GM06990 (cell line): ENCODE data around the gene RHBDF2.
"Not testable (repeated sequence)": the region's sequence is repeated elsewhere in the genome, so short reads cannot be mapped to it uniquely, and the experiment has no call there.

Experiments used
- DNase-seq: peaks from one replicate; pipeline ENCODE4 v3.0.0-alpha.2; 2011; ENCODE audit not compliant: insufficient read length; ENCODE audit errors: extremely low read depth
- H3K27me3 ChIP-seq: replicated peaks from 2 replicates; pipeline ENCODE4 v1.6.0; 2011; ENCODE audit warnings: low read length; ENCODE audit not compliant: control insufficient read depth, insufficient read depth
- H3K36me3 ChIP-seq: 2 replicates; pipeline ENCODE4 v1.5.1; 2011; ENCODE audit warnings: low read length; ENCODE audit not compliant: control insufficient read depth, insufficient read depth
- H3K4me3 ChIP-seq: replicated peaks from 2 replicates; pipeline ENCODE4 v1.5.1; 2011; ENCODE audit warnings: low read depth, mild to moderate bottlenecking, control low read depth, low read length
- TF ChIP-seq, protein P1 (sequence below): IDR thresholded peaks from 2 replicates; pipeline ENCODE4 v1.5.1; 2011; ENCODE audit warnings: low read length, control low read depth, mild to moderate bottlenecking, inconsistent platforms; ENCODE audit not compliant: insufficient read depth, poor library complexity, severe bottlenecking

Gene RHBDF2

GRCh38 chr17:76521262-76521661 is 20.0 kb upstream of the RHBDF2 start:
- no peak for DNase-seq
- Histone ChIP-seq H3K36me3 (no peaks in the 10 kb centered on the region), H3K4me3 (no peak overlapping the region), H3K27me3 (no peaks in the 10 kb centered on the region)
- TF ChIP-seq, protein P1, sequence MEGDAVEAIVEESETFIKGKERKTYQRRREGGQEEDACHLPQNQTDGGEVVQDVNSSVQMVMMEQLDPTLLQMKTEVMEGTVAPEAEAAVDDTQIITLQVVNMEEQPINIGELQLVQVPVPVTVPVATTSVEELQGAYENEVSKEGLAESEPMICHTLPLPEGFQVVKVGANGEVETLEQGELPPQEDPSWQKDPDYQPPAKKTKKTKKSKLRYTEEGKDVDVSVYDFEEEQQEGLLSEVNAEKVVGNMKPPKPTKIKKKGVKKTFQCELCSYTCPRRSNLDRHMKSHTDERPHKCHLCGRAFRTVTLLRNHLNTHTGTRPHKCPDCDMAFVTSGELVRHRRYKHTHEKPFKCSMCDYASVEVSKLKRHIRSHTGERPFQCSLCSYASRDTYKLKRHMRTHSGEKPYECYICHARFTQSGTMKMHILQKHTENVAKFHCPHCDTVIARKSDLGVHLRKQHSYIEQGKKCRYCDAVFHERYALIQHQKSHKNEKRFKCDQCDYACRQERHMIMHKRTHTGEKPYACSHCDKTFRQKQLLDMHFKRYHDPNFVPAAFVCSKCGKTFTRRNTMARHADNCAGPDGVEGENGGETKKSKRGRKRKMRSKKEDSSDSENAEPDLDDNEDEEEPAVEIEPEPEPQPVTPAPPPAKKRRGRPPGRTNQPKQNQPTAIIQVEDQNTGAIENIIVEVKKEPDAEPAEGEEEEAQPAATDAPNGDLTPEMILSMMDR: no peak

DNA sequence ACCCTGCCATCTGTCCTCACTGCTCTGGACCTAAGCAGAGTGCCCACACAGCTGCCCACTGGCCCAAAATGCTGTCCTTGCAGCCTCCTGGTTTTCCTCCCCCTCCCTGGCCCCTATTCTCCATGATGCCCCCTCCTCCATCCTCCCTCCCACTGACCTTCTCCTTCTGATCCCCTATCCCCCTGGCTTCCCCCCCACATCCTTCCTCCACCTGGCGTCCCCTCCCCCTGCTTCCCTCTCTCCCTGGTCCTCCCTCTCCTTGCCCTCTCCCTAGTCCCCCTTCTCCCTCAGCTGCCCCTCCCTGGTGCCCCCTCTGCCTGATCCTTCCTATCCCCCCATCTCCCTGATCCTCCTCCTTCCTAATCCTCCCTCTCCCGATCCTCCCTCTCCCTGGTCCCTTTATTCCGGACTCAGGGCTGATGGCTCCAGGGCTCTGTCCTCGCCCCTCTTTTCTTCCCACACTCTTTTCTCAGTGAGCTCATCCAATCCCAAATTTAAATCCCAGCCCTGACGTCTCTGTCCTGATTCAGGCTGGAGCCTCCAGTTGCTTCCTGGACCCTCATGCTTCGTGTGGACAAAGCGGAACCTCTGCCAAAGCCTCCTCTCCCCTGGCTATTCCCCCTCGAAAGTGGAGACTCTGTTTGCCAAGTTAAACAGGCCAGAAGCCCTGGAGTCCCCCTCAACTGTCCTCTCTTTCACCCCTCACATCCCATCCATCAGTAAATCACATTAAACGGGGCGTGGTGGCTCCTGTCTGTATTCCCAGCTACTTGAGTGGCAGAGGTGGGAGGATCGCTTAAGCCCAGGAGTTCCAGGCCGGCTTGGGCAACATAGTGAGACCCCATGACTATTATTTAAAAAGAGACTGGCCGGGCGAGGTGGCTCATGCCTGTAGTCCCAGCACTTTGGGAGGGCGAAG is 18.1 kb upstream of the RHBDF2 start:
- Histone ChIP-seq H3K4me3 (no peak overlapping the region), H3K36me3 (no peaks in the 10 kb centered on the region), H3K27me3 (no peaks in the 10 kb centered on the region)
- TF ChIP-seq, protein P1: no peak
- DNase-seq: no peak

DNA sequence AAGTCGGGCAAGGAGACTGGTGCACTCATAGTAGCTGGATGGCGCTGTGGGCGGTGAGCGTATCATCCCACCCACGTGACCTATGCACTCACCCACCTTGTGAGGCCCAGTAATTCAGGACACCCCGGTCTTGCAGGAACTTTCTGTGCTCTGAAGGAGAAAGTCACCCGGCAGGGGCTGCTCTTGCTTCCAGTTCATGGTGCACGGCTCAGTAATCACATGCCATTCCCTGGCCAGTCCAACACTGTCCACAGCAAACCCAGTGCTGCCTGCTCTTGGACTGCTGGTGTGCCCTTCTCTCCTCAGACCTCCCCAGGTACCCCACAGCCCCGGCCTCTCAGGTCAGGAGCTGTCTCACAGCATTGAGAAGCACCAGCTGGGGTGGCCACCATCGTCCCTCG is 16.4 kb upstream of the RHBDF2 start:
- H3K36me3 ChIP-seq: no peaks in the 10 kb centered on the region
- no peak overlapping the region for H3K4me3 ChIP-seq
- DNase-seq: no peak
- H3K27me3 ChIP-seq: no peaks in the 10 kb centered on the region
- TF ChIP-seq, protein P1: no peak

DNA sequence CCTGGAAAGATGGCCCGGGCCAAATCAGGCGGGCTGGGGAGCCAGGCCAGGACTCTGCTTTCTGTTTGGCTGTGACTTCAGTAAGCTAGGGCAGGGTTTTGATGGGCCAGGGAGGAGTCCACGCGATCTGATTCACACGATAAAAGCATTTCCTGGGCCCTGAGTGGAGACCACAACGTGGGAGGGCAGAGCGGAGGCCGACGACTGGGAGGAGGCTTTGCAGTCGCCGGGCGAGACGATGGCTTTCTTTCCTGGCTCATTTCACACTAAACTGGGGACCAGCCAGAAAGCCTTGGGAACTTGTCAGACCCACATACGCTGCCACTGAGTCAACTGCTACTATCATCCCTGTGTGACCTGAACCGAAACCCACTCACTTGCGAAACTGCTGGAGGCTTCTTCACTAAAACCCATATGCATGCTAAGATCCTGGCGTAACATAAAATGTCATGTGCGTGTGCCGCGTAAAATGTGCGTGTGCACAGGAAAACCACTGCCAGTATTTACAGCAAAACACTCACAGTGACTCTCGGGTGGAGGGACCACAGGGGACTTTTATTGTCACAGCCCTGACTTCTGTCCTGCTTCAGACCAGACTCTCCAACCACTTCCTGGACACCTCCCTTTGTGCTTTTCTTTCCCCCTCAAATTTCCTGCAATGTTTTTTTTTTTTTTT is 14.2 kb upstream of the RHBDF2 start:
- Histone ChIP-seq H3K4me3 (no peak overlapping the region; the same call in 1 of the 2 replicates), H3K27me3 (no peaks in the 10 kb centered on the region), H3K36me3 (no peaks in the 10 kb centered on the region)
- TF ChIP-seq, protein P1: no peak
- DNase-seq: peak; percentile 73

DNA sequence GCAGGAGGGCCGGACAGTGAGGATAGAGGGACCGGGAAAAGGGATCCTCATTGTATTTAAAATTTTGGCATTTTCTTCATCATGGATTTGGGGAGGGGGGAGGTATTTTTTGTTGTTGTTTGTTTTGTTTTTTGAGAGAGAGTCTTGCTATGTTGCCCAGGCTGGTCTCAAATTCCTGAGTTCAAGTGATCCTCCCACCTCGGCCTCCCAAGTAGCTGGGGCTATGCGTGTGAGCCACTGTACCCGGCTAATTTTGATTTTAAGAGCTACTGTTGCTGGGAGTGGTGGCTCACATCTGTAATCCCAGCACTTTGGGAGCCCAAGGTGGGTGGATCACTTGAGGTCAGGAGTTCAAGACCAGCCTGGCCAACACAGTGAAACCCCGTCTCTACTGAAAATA is 13.1 kb upstream of the RHBDF2 start:
- not testable (repeated sequence) for H3K36me3 ChIP-seq, H3K4me3 ChIP-seq, DNase-seq, H3K27me3 ChIP-seq

GRCh38 chr17:76513306-76513692 is 12.1 kb upstream of the RHBDF2 start:
- DNase-seq: no peak
- Histone ChIP-seq H3K4me3 (no peak overlapping the region), H3K36me3 (no peaks in the 10 kb centered on the region), H3K27me3 (no peaks in the 10 kb centered on the region)
- TF ChIP-seq, protein P1: no peak
